Common myeloid progenitor, CD34-positive (primary cell): ENCODE data around the gene AEBP1.

Source experiments
- CTCF ChIA-PET: fragments of 350-600 bp; sonication (Branson Sonifier 250); formaldehyde crosslinking; loops from one replicate; lab custom pipeline; 2021; ENCODE audit warnings: antibody characterized with exemption; lab: Charles Lee
- POLR2A ChIA-PET: fragments of 350-600 bp; sonication (Branson Sonifier 250); formaldehyde crosslinking; loops from one replicate; lab custom pipeline; 2021; ENCODE audit warnings: antibody characterized with exemption; lab: Charles Lee
- DNase-seq, 3 donors: peaks; one replicate each; pipeline versions ENCODE4 v3.0.0 to v3.0.0-alpha.2; 2013
- H3K27ac ChIP-seq, 2 experiments: 1 replicate in 1 of 2; 2 replicates in 1 of 2; pipeline ENCODE4 v1.7.0; 2013; ENCODE audit warnings: inconsistent platforms in 2 of 2, low read length in 2 of 2, mild to moderate bottlenecking in 2 of 2, low read depth in 1 of 2, moderate library complexity in 1 of 2; ENCODE audit not compliant: severe bottlenecking in 2 of 2, insufficient read depth in 1 of 2, poor library complexity in 1 of 2
- H3K27me3 ChIP-seq, 5 experiments: replicated peaks in 2 of 5; 1 replicate in 3 of 5; 2 replicates in 2 of 5; pipeline versions ENCODE4 v1.6.1 to v1.7.0; 2013; ENCODE audit warnings: low read length in 4 of 5, mild to moderate bottlenecking in 2 of 5, moderate library complexity in 2 of 5, inconsistent platforms in 1 of 5; ENCODE audit not compliant: insufficient read depth in 5 of 5, control insufficient read depth in 4 of 5
- H3K36me3 ChIP-seq, 4 experiments: 1 replicate in 2 of 4; 2 replicates in 2 of 4; pipeline versions ENCODE4 v1.6.1 to v1.7.0; 2013; ENCODE audit warnings: low read length in 3 of 4, control low read depth in 1 of 4, mild to moderate bottlenecking in 1 of 4; ENCODE audit not compliant: control insufficient read depth in 4 of 4, insufficient read depth in 4 of 4
- H3K4me1 ChIP-seq, 4 experiments: 1 replicate in 3 of 4; 2 replicates in 1 of 4; pipeline versions ENCODE4 v1.6.1 to v1.7.1; 2013; ENCODE audit warnings: low read length in 3 of 4, mild to moderate bottlenecking in 3 of 4, control low read depth in 1 of 4, inconsistent platforms in 1 of 4, moderate library complexity in 1 of 4; ENCODE audit not compliant: control insufficient read depth in 4 of 4, insufficient read depth in 4 of 4; ENCODE audit errors: control extremely low read depth in 1 of 4
- H3K4me3 ChIP-seq, 7 experiments: 1 replicate in 4 of 7; 2 replicates in 3 of 7; pipeline versions ENCODE4 v1.5.1 to v1.7.0; 2013; ENCODE audit warnings: mild to moderate bottlenecking in 7 of 7, low read length in 6 of 7, moderate library complexity in 6 of 7, inconsistent platforms in 2 of 7, low read depth in 2 of 7, control low read depth in 1 of 7; ENCODE audit not compliant: insufficient read depth in 4 of 7, control insufficient read depth in 1 of 7; ENCODE audit errors: extremely low read depth in 1 of 7
- H3K9me3 ChIP-seq, 5 experiments: 1 replicate in 4 of 5; 2 replicates in 1 of 5; pipeline versions ENCODE4 v1.6.1 to v1.7.1; 2013; ENCODE audit warnings: low read length in 4 of 5, mild to moderate bottlenecking in 2 of 5, inconsistent platforms in 1 of 5, low read depth in 1 of 5, moderate library complexity in 1 of 5; ENCODE audit not compliant: control insufficient read depth in 4 of 5, insufficient read depth in 2 of 5; ENCODE audit errors: control extremely low read depth in 1 of 5
- WGBS: methylation state at CpG from one replicate; pipeline ENCODE4 v1.1.5; 2013; ENCODE audit not compliant: insufficient coverage; 5-methylcytosine and 5-hydroxymethylcytosine counted together

AEBP1 gene

DNA sequence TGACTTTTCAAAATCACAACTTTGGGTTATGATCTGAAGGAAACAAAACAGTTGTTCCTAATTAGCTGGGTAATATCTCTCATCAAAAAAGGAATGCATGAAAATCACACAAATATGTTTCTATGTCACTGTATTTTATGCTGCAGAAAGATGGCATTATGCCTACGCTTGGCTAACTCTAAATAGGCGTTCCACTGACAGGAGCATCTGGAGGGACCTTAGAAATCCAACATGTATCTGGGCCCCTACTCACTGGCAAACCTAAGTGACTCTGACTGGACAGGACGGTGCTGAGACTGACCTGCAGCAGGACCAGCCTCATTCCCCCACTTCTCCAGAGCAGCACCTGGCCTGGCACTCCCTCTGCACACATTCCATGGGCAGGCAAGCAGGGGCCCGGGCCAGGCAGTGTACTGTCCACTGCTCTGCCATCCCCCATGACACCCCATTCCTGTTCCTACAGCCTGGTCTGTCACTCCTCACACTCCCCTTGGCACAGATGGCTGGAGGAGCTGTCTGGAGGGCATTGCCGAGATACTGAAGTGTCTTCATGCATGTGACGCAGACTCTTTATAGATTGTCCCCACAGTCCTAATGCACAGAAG lies 39.6 kb downstream of the AEBP1 start:
- H3K4me3 ChIP-seq, result no peak overlapping the region
- H3K27me3 ChIP-seq, result peaks cover 0 to 35% (median 19%) of the 10 kb centered on the region in 5 experiments

DNA sequence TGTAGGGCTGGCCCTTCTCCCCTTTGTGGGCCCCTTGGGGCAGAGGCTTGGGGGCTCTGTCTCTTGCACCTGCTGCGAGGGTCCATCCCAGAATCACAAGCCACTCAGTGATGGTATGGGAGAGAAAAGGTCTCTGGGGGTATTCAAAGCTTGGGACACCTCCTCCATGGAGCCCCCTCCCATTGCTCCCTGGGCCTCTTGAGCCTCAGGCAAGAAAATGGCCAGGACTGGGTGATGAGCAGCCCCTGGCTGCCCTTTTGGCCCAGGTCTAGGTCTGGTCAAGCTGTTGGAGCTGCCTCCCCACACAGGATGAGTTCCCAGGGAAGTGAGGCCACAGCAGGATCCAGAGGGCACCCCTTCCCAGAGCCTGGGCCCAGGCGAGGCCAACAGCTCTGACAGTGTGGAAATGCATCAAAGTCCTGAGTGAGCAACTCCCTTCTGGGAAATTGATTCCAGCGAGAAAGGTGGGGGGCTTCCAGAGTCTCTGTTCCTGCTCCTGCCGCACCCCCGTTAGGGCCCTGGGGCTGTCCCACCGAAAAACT lies 40.4 kb downstream of the AEBP1 start:
- Histone ChIP-seq H3K27ac (no peak overlapping the region), H3K4me3 (no peak overlapping the region), H3K4me1 (peaks cover 0 to 15% (median 11%) of the 10 kb centered on the region in 4 experiments), H3K9me3 (peaks cover 0 to 5% (median 0%) of the 10 kb centered on the region in 5 experiments), H3K27me3 (peaks cover 0 to 37% (median 19%) of the 10 kb centered on the region in 5 experiments), H3K36me3 (no peaks in the 10 kb centered on the region)
- POLR2A ChIA-PET, result no interaction called here
- WGBS, result 95% methylated on average over 6 of the region's 6 CpGs
- CTCF ChIA-PET, result no interaction called here
- DNase-seq, result no peak

More for the DNA sequence above, 39.6 kb downstream of the AEBP1 start:
- CTCF ChIA-PET, result no interaction called here
- DNase-seq, result no peak
- peaks cover 0 to 5% (median 0%) of the 10 kb centered on the region in 5 experiments for H3K9me3 ChIP-seq
- no peak overlapping the region for H3K27ac ChIP-seq
- 80% methylated on average over 5 of the region's 6 CpGs for WGBS
- H3K4me1 ChIP-seq, result peaks cover 0 to 15% (median 11%) of the 10 kb centered on the region in 4 experiments
- POLR2A ChIA-PET, result no interaction called here
- no peaks in the 10 kb centered on the region for H3K36me3 ChIP-seq

DNA sequence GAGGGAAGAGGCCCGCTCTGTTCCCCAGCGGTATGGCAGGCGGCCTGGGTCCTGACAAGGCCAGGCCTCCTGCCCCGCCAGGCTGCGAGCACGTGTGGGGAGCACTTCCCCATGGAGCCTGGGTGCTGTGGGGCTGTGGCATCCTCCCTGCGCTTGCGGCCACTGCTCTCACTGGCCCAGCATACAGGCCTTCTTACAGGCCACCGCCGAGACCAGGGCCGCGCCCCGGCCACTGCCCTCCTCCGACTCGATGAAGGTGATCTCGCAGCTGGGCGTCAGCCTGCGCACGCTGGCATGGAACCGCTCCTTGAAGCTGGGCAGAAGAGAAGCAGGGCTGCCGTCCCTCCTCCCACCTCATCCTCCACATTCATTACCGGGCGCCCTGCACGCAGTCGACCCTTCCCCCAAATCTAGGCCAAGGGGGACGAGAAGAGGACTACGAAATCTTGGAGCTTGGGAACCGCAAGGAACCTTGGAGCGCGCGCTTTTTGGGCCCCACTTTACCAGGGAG lies 40.9 kb downstream of the AEBP1 start:
- H3K4me3 ChIP-seq, result peak overlapping the region in 3 of 7 experiments; percentile 38 to 71 (median 63)
- ChIA-PET CTCF (no interaction called here), POLR2A (no interaction called here)
- H3K4me1 ChIP-seq, result peaks cover 0 to 15% (median 11%) of the 10 kb centered on the region in 4 experiments
- H3K27me3 ChIP-seq, result peaks cover 0 to 37% (median 19%) of the 10 kb centered on the region in 5 experiments
- DNase-seq, result no peak
- H3K36me3 ChIP-seq, result no peaks in the 10 kb centered on the region
- H3K27ac ChIP-seq, result no peak overlapping the region
- peaks cover 0 to 5% (median 0%) of the 10 kb centered on the region in 5 experiments for H3K9me3 ChIP-seq
- WGBS, result 74% methylated on average over 30 of the region's 31 CpGs

GRCh38 chr7:44145479-44145968 lies 41.4 kb downstream of the AEBP1 start:
- DNase-seq, result peak; percentile 31 to 76 (median 73)
- H3K27me3 ChIP-seq, result peaks cover 0 to 41% (median 19%) of the 10 kb centered on the region in 5 experiments
- POLR2A ChIA-PET, result no interaction called here
- peak overlapping the region in 5 of 7 experiments; percentile 38 to 71 (median 63) for H3K4me3 ChIP-seq
- H3K9me3 ChIP-seq, result peaks cover 0 to 5% (median 0%) of the 10 kb centered on the region in 5 experiments
- WGBS, result 11% methylated on average over 49 of the region's 53 CpGs
- CTCF ChIA-PET, result no interaction called here
- no peaks in the 10 kb centered on the region for H3K36me3 ChIP-seq
- H3K4me1 ChIP-seq, result peaks cover 0 to 15% (median 11%) of the 10 kb centered on the region in 4 experiments
- no peak overlapping the region for H3K27ac ChIP-seq

- WGBS, result 26% methylated on average over 40 of the region's 65 CpGs
- H3K36me3 ChIP-seq, result no peaks in the 10 kb centered on the region
- ChIA-PET CTCF (no interaction called here), POLR2A (no interaction called here)
- DNase-seq, result peak; percentile 38 to 67 (median 64)
- peaks cover 0 to 5% (median 0%) of the 10 kb centered on the region in 5 experiments for H3K9me3 ChIP-seq
- no peak overlapping the region for H3K27ac ChIP-seq
- peaks cover 0 to 15% (median 11%) of the 10 kb centered on the region in 4 experiments for H3K4me1 ChIP-seq
- H3K27me3 ChIP-seq, result peaks cover 0 to 41% (median 19%) of the 10 kb centered on the region in 5 experiments
- peak overlapping the region in 5 of 7 experiments; percentile 38 to 71 (median 63) for H3K4me3 ChIP-seq
These were observed 42.1 kb downstream of the AEBP1 start for GRCh38 chr7:44145969-44146911.

DNA sequence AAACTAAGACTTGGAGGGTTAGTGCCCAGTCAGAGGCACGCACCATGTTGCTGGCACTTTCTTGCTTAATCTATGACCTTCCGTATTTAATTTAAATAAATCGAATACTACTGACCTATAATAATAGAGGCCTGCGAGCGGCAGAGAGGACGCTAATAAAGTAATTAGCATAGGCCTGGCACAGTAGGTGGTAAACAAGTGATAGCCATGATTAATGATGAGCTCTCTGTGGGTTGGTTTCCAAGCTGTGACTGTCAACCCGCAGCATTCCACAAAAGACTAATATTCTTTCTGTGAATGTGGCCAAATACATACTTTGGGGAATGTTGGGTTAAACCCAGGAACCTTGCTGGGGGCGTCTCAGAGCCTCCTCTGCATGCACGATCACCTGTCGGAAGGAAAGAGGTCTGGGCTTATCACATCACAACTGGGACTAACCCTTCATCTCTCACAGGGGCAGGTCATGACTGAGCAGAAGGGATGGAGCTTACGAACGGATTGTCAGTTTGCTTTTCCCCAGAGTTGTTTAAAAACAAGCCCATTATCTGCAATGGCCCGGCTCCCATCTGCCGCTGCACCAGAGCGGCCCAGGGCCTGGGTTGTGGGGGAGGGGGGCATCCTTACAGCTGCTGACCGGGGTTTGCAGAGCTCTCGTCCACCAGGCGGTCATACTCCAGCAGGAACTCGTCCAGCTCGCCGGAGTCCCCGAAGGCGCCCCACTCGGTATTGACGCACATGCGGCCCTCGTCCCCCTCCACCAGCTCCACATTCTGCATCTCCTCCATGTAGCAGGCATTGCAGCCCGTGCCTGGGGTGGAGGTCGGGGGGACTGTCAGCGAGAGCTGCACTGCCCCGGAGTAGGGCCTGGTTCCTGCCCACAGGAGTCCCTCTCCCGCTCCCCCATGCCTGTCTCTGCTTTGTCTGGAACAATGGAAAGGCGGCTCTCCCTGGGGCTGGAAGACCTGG lies 43.2 kb downstream of the AEBP1 start:
- peaks cover 0 to 5% (median 0%) of the 10 kb centered on the region in 5 experiments for H3K9me3 ChIP-seq
- ChIA-PET POLR2A (no interaction called here), CTCF (interaction anchor here (1.1 kb wide), 2 partner anchors 16 to 34 kb away, joined by 3 to 4 read pairs; no protein-coding TSS in a partner anchor)
- no peak for DNase-seq
- WGBS, result 91% methylated on average over 17 of the region's 33 CpGs
- peaks cover 0 to 39% (median 19%) of the 10 kb centered on the region in 5 experiments for H3K27me3 ChIP-seq
- H3K27ac ChIP-seq, result no peak overlapping the region
- no peak overlapping the region for H3K4me3 ChIP-seq
- no peaks in the 10 kb centered on the region for H3K36me3 ChIP-seq
- H3K4me1 ChIP-seq, result peaks cover 0 to 15% (median 11%) of the 10 kb centered on the region in 4 experiments
